Erythroblast (primary cell): ENCODE results near the gene ANKAR.

Experiments used
- GATA1 ChIP-seq: IDR thresholded peaks from 2 replicates; pipeline ENCODE4 v1.6.1; 2011; ENCODE audit warnings: low read depth, mild to moderate bottlenecking, control low read depth, low read length, moderate library complexity
- POLR2A ChIP-seq: IDR thresholded peaks from 2 replicates; pipeline ENCODE4 v1.6.1; 2011; ENCODE audit warnings: mild to moderate bottlenecking, low read length

GRCh38 chr2:189684811-189685210 is 10.3 kb downstream of the ANKAR start:
- no peak for TF ChIP-seq POLR2A
- no peak for TF ChIP-seq GATA1
